Measurements from ENCODE around the gene CHST9. TPM values are rescaled to one million over a fixed set of nuclear protein-coding genes. Genes with fewer than 3 reads are reported as not detected.
"Not testable (repeated sequence)": the region's sequence is repeated elsewhere in the genome, so short reads cannot be mapped to it uniquely, and the experiment has no call there.

CHST9 gene
- total RNA-seq, 8 experiments from 2014 or later, result 0.22 to 33.0 (median 0.45) TPM

- H3K4me3 ChIP-seq, result no peak overlapping the region
- no peak overlapping the region for H3K27ac ChIP-seq
- WGBS, 10 experiments, result 0 to 100% (median 85%) methylated on average over 1 to 2 of the region's 2 CpGs; no CpG with 5 or more reads in 2 of the 10 experiments
- H3K4me1 ChIP-seq (replicated peaks in 1 of 2), result peaks cover 0 to 4% of the 10 kb centered on the region in 2 donors
- in situ Hi-C loops (cut with MboI; ENCODE audit: low pct_unique_long_range_greater_than_20kb in 2 of 9, low sequenced_read_pairs in 9 of 9, unreplicated experiment in 9 of 9), result no loop called here
- no peak for ATAC-seq (replicated peaks in 6 of 8)
These were observed 17.6 kb upstream of the CHST9 start for GRCh38 chr18:27202741-27203140.

- ATAC-seq (replicated peaks in 6 of 8), result no peak
- H3K4me1 ChIP-seq (replicated peaks in 1 of 2), result peaks cover 0 to 4% of the 10 kb centered on the region in 2 donors
- WGBS, 10 experiments, result 0 to 100% (median 60%) methylated on average over 1 to 3 of the region's 3 CpGs; no CpG with 5 or more reads in 2 of the 10 experiments
- H3K27ac ChIP-seq, result no peak overlapping the region
- no peak overlapping the region for H3K4me3 ChIP-seq
- in situ Hi-C loops (cut with MboI; ENCODE audit: low pct_unique_long_range_greater_than_20kb in 2 of 9, low sequenced_read_pairs in 9 of 9, unreplicated experiment in 9 of 9), result no loop called here
These were observed 12.9 kb upstream of the CHST9 start for GRCh38 chr18:27198036-27198435.

- 0 to 100% (median 95%) methylated on average over 1 of the region's 1 CpG; no CpG with 5 or more reads in 2 of the 10 experiments for WGBS, 10 experiments
- in situ Hi-C loops (cut with MboI; ENCODE audit: low pct_unique_long_range_greater_than_20kb in 2 of 9, low sequenced_read_pairs in 9 of 9, unreplicated experiment in 9 of 9), result no loop called here
- H3K27ac ChIP-seq, result no peak overlapping the region
- H3K4me3 ChIP-seq, result no peak overlapping the region
- ATAC-seq (replicated peaks in 6 of 8), result no peak
- H3K4me1 ChIP-seq (replicated peaks in 1 of 2), result peaks cover 0 to 4% of the 10 kb centered on the region in 2 donors
These were observed 3.2 kb upstream of the CHST9 start for GRCh38 chr18:27188309-27188708.

- ATAC-seq (replicated peaks in 6 of 8), result no peak
- Histone ChIP-seq H3K27ac (no peak overlapping the region), H3K4me3 (no peak overlapping the region), H3K4me1 (replicated peaks in 1 of 2) (peaks cover 0 to 4% of the 10 kb centered on the region in 2 donors)
- WGBS, 10 experiments, result 34 to 95% (median 82%) methylated on average over 1 to 4 of the region's 4 CpGs
- in situ Hi-C loops (cut with MboI; ENCODE audit: low pct_unique_long_range_greater_than_20kb in 2 of 9, low sequenced_read_pairs in 9 of 9, unreplicated experiment in 9 of 9), result no loop called here
These were observed 789 bp upstream of the CHST9 start for GRCh38 chr18:27185897-27186296.

- peaks cover 0 to 4% of the 10 kb centered on the region in 2 donors for H3K4me1 ChIP-seq (replicated peaks in 1 of 2)
- H3K27ac ChIP-seq, result no peak overlapping the region
- 0 to 66% (median 29%) methylated on average over 2 to 8 of the region's 33 CpGs; no CpG with 5 or more reads in 1 of the 10 experiments for WGBS, 10 experiments
- peak; percentile 23 to 63 (median 48) for ATAC-seq (replicated peaks in 6 of 8)
- peak overlapping the region; percentile 36 to 55 (median 42) for H3K4me3 ChIP-seq
- in situ Hi-C loops (cut with MboI; ENCODE audit: low pct_unique_long_range_greater_than_20kb in 2 of 9, low sequenced_read_pairs in 9 of 9, unreplicated experiment in 9 of 9), result no loop called here
These were observed 738 bp downstream of the CHST9 start for GRCh38 chr18:27184115-27185024.

GRCh38 chr18:27181726-27182125 lies 3.4 kb downstream of the CHST9 start:
- 33 to 100% (median 76%) methylated on average over 1 of the region's 1 CpG; no CpG with 5 or more reads in 2 of the 10 experiments for WGBS, 10 experiments
- Histone ChIP-seq H3K4me3 (no peak overlapping the region), H3K4me1 (replicated peaks in 1 of 2) (peaks cover 0 to 4% of the 10 kb centered on the region in 2 donors), H3K27ac (no peak overlapping the region)
- in situ Hi-C loops (cut with MboI; ENCODE audit: low pct_unique_long_range_greater_than_20kb in 2 of 9, low sequenced_read_pairs in 9 of 9, unreplicated experiment in 9 of 9), result no loop called here
- ATAC-seq (replicated peaks in 6 of 8), result no peak

GRCh38 chr18:27178424-27178823 lies 6.7 kb downstream of the CHST9 start:
- H3K27ac ChIP-seq, result no peak overlapping the region
- H3K4me1 ChIP-seq (replicated peaks in 1 of 2), result no peaks in the 10 kb centered on the region
- ATAC-seq (replicated peaks in 6 of 8), result peak in 1 of 8 experiments; percentile 60
- H3K4me3 ChIP-seq, result no peak overlapping the region
- in situ Hi-C loops (cut with MboI; ENCODE audit: low pct_unique_long_range_greater_than_20kb in 2 of 9, low sequenced_read_pairs in 9 of 9, unreplicated experiment in 9 of 9), result no loop called here

GRCh38 chr18:27175914-27176313 lies 9.2 kb downstream of the CHST9 start:
- in situ Hi-C loops (cut with MboI; ENCODE audit: low pct_unique_long_range_greater_than_20kb in 2 of 9, low sequenced_read_pairs in 9 of 9, unreplicated experiment in 9 of 9), result no loop called here
- Histone ChIP-seq H3K4me1 (replicated peaks in 1 of 2) (no peaks in the 10 kb centered on the region), H3K27ac (no peak overlapping the region), H3K4me3 (no peak overlapping the region)
- no peak for ATAC-seq (replicated peaks in 6 of 8)
- 0 to 22% (median 13%) methylated on average over 1 of the region's 1 CpG; no CpG with 5 or more reads in 4 of the 10 experiments for WGBS, 10 experiments

GRCh38 chr18:27175245-27175644 lies 9.9 kb downstream of the CHST9 start:
- H3K27ac ChIP-seq, result no peak overlapping the region
- WGBS, 10 experiments, result 3 to 100% (median 87%) methylated on average over 1 to 2 of the region's 2 CpGs
- ATAC-seq (replicated peaks in 6 of 8), result peak in 3 of 8 experiments; percentile 20 to 62 (median 51)
- in situ Hi-C loops (cut with MboI; ENCODE audit: low pct_unique_long_range_greater_than_20kb in 2 of 9, low sequenced_read_pairs in 9 of 9, unreplicated experiment in 9 of 9), result no loop called here
- H3K4me3 ChIP-seq, result no peak overlapping the region
- no peaks in the 10 kb centered on the region for H3K4me1 ChIP-seq (replicated peaks in 1 of 2)

GRCh38 chr18:27171993-27172392 lies 13.1 kb downstream of the CHST9 start:
- no peak overlapping the region for H3K27ac ChIP-seq
- ATAC-seq (replicated peaks in 6 of 8), result no peak
- in situ Hi-C loops (cut with MboI; ENCODE audit: low pct_unique_long_range_greater_than_20kb in 2 of 9, low sequenced_read_pairs in 9 of 9, unreplicated experiment in 9 of 9), result no loop called here
- H3K4me3 ChIP-seq, result no peak overlapping the region
- 0 to 100% (median 54%) methylated on average over 1 of the region's 1 CpG for WGBS, 10 experiments
- H3K4me1 ChIP-seq (replicated peaks in 1 of 2), result no peaks in the 10 kb centered on the region

GRCh38 chr18:27165412-27165811 lies 19.7 kb downstream of the CHST9 start:
- H3K4me1 ChIP-seq (replicated peaks in 1 of 2), result no peaks in the 10 kb centered on the region
- no peak for ATAC-seq (replicated peaks in 6 of 8)
- no peak overlapping the region for H3K4me3 ChIP-seq
- H3K27ac ChIP-seq, result no peak overlapping the region
- in situ Hi-C loops (cut with MboI; ENCODE audit: low pct_unique_long_range_greater_than_20kb in 2 of 9, low sequenced_read_pairs in 9 of 9, unreplicated experiment in 9 of 9), result no loop called here
- 0 to 100% (median 64%) methylated on average over 1 of the region's 1 CpG; no CpG with 5 or more reads in 2 of the 10 experiments for WGBS, 10 experiments

- ATAC-seq (replicated peaks in 6 of 8), result no peak
- Histone ChIP-seq H3K4me1 (replicated peaks in 1 of 2) (no peaks in the 10 kb centered on the region), H3K4me3 (no peak overlapping the region), H3K27ac (no peak overlapping the region)
- WGBS, 10 experiments, result 0 to 100% (median 56%) methylated on average over 1 to 3 of the region's 3 CpGs
- in situ Hi-C loops (cut with MboI; ENCODE audit: low pct_unique_long_range_greater_than_20kb in 2 of 9, low sequenced_read_pairs in 9 of 9, unreplicated experiment in 9 of 9), result no loop called here
These were observed 20.2 kb downstream of the CHST9 start for GRCh38 chr18:27164905-27165304.

- in situ Hi-C loops (cut with MboI; ENCODE audit: low pct_unique_long_range_greater_than_20kb in 2 of 9, low sequenced_read_pairs in 9 of 9, unreplicated experiment in 9 of 9); H3K4me1 ChIP-seq (replicated peaks in 1 of 2); ATAC-seq (replicated peaks in 6 of 8); H3K4me3 ChIP-seq; H3K27ac ChIP-seq: not testable (repeated sequence)
- 0 to 100% (median 80%) methylated on average over 1 to 3 of the region's 12 CpGs; no CpG with 5 or more reads in 5 of the 10 experiments for WGBS, 10 experiments
These were observed 21.9 kb downstream of the CHST9 start for GRCh38 chr18:27163197-27163716.
